ENCODE measurements around the gene ASGR2. TPM values are rescaled to one million over a fixed set of nuclear protein-coding genes. Genes with fewer than 3 reads are reported as not detected.
"Not testable (repeated sequence)": the region's sequence is repeated elsewhere in the genome, so short reads cannot be mapped to it uniquely, and the experiment has no call there.

ASGR2 gene
- not detected for total RNA-seq

GRCh38 chr17:7114241-7114874 lies at the start of gene ASGR2:
ASGR2 (minus strand) TSS chr17:7114822; CDS start chr17:7114240, 582 bp downstream.
- Histone ChIP-seq H3K27ac (ENCODE audit: low read depth, low read length) (no peak within 1 kb of the TSS), H3K4me3 (ENCODE audit: low read length in 3 of 3) (no peak within 1 kb of the TSS), H3K36me3 (ENCODE audit: control insufficient read depth in 3 of 3, insufficient read depth in 3 of 3, low read length in 3 of 3) (no peaks in the 10 kb centered on the region), H3K9ac (ENCODE audit: low read depth in 1 of 3, low read length in 3 of 3) (no peak within 1 kb of the TSS), H3K4me1 (ENCODE audit: control insufficient read depth in 3 of 3, insufficient read depth in 3 of 3, low read length in 3 of 3) (no peaks in the 10 kb centered on the region), H3K27me3 (ENCODE audit: control insufficient read depth in 3 of 3, insufficient read depth in 3 of 3, low read length in 3 of 3) (peaks cover 7 to 15% (median 13%) of the 10 kb centered on the region in 3 donors), H3K9me3 (ENCODE audit: control insufficient read depth in 3 of 3, low read length in 3 of 3) (no peaks in the 10 kb centered on the region)

GRCh38 chr17:7159571-7159970 lies 44.9 kb upstream of the ASGR2 start:
- peaks cover 4 to 16% (median 6%) of the 10 kb centered on the region in 3 donors for H3K27me3 ChIP-seq (ENCODE audit: control insufficient read depth in 3 of 3, insufficient read depth in 3 of 3, low read length in 3 of 3)

GRCh38 chr17:7158424-7158823 lies 43.8 kb upstream of the ASGR2 start:
- H3K27me3 ChIP-seq (ENCODE audit: control insufficient read depth in 3 of 3, insufficient read depth in 3 of 3, low read length in 3 of 3), result peaks cover 4 to 15% (median 6%) of the 10 kb centered on the region in 3 donors
- not testable (repeated sequence) for H3K9ac ChIP-seq (ENCODE audit: low read depth in 1 of 3, low read length in 3 of 3); H3K4me3 ChIP-seq (ENCODE audit: low read length in 3 of 3); H3K4me1 ChIP-seq (ENCODE audit: control insufficient read depth in 3 of 3, insufficient read depth in 3 of 3, low read length in 3 of 3); H3K9me3 ChIP-seq (ENCODE audit: control insufficient read depth in 3 of 3, low read length in 3 of 3); H3K36me3 ChIP-seq (ENCODE audit: control insufficient read depth in 3 of 3, insufficient read depth in 3 of 3, low read length in 3 of 3); H3K27ac ChIP-seq (ENCODE audit: low read depth, low read length)

More at GRCh38 chr17:7159571-7159970, 44.9 kb upstream of the ASGR2 start:
- not testable (repeated sequence) for H3K36me3 ChIP-seq (ENCODE audit: control insufficient read depth in 3 of 3, insufficient read depth in 3 of 3, low read length in 3 of 3); H3K9ac ChIP-seq (ENCODE audit: low read depth in 1 of 3, low read length in 3 of 3); H3K4me3 ChIP-seq (ENCODE audit: low read length in 3 of 3); H3K9me3 ChIP-seq (ENCODE audit: control insufficient read depth in 3 of 3, low read length in 3 of 3); H3K27ac ChIP-seq (ENCODE audit: low read depth, low read length); H3K4me1 ChIP-seq (ENCODE audit: control insufficient read depth in 3 of 3, insufficient read depth in 3 of 3, low read length in 3 of 3)

- Histone ChIP-seq H3K27me3 (ENCODE audit: control insufficient read depth in 3 of 3, insufficient read depth in 3 of 3, low read length in 3 of 3) (peaks cover 4 to 12% (median 6%) of the 10 kb centered on the region in 3 donors), H3K9ac (ENCODE audit: low read depth in 1 of 3, low read length in 3 of 3) (no peak overlapping the region), H3K4me1 (ENCODE audit: control insufficient read depth in 3 of 3, insufficient read depth in 3 of 3, low read length in 3 of 3) (no peaks in the 10 kb centered on the region), H3K27ac (ENCODE audit: low read depth, low read length) (no peak overlapping the region), H3K9me3 (ENCODE audit: control insufficient read depth in 3 of 3, low read length in 3 of 3) (no peaks in the 10 kb centered on the region), H3K4me3 (ENCODE audit: low read length in 3 of 3) (no peak overlapping the region), H3K36me3 (ENCODE audit: control insufficient read depth in 3 of 3, insufficient read depth in 3 of 3, low read length in 3 of 3) (no peaks in the 10 kb centered on the region)
Measured at GRCh38 chr17:7156342-7156940, 41.8 kb upstream of the ASGR2 start.

- Histone ChIP-seq H3K4me1 (ENCODE audit: control insufficient read depth in 3 of 3, insufficient read depth in 3 of 3, low read length in 3 of 3) (no peaks in the 10 kb centered on the region), H3K9me3 (ENCODE audit: control insufficient read depth in 3 of 3, low read length in 3 of 3) (no peaks in the 10 kb centered on the region), H3K36me3 (ENCODE audit: control insufficient read depth in 3 of 3, insufficient read depth in 3 of 3, low read length in 3 of 3) (no peaks in the 10 kb centered on the region), H3K9ac (ENCODE audit: low read depth in 1 of 3, low read length in 3 of 3) (no peak overlapping the region), H3K27me3 (ENCODE audit: control insufficient read depth in 3 of 3, insufficient read depth in 3 of 3, low read length in 3 of 3) (peaks cover 4 to 15% (median 6%) of the 10 kb centered on the region in 3 donors), H3K27ac (ENCODE audit: low read depth, low read length) (no peak overlapping the region), H3K4me3 (ENCODE audit: low read length in 3 of 3) (no peak overlapping the region)
Measured at GRCh38 chr17:7147772-7148171, 33.1 kb upstream of the ASGR2 start.

- no peaks in the 10 kb centered on the region for H3K4me1 ChIP-seq (ENCODE audit: control insufficient read depth in 3 of 3, insufficient read depth in 3 of 3, low read length in 3 of 3)
- H3K9ac ChIP-seq (ENCODE audit: low read depth in 1 of 3, low read length in 3 of 3), result no peak overlapping the region
- H3K4me3 ChIP-seq (ENCODE audit: low read length in 3 of 3), result no peak overlapping the region
- H3K36me3 ChIP-seq (ENCODE audit: control insufficient read depth in 3 of 3, insufficient read depth in 3 of 3, low read length in 3 of 3), result no peaks in the 10 kb centered on the region
- H3K27me3 ChIP-seq (ENCODE audit: control insufficient read depth in 3 of 3, insufficient read depth in 3 of 3, low read length in 3 of 3), result peaks cover 10 to 29% (median 17%) of the 10 kb centered on the region in 3 donors
- no peak overlapping the region for H3K27ac ChIP-seq (ENCODE audit: low read depth, low read length)
- H3K9me3 ChIP-seq (ENCODE audit: control insufficient read depth in 3 of 3, low read length in 3 of 3), result no peaks in the 10 kb centered on the region
Measured at GRCh38 chr17:7146115-7146514, 31.5 kb upstream of the ASGR2 start.

GRCh38 chr17:7144213-7144612 lies 29.6 kb upstream of the ASGR2 start:
- Histone ChIP-seq H3K4me1 (ENCODE audit: control insufficient read depth in 3 of 3, insufficient read depth in 3 of 3, low read length in 3 of 3) (no peaks in the 10 kb centered on the region), H3K36me3 (ENCODE audit: control insufficient read depth in 3 of 3, insufficient read depth in 3 of 3, low read length in 3 of 3) (no peaks in the 10 kb centered on the region), H3K27me3 (ENCODE audit: control insufficient read depth in 3 of 3, insufficient read depth in 3 of 3, low read length in 3 of 3) (peaks cover 20 to 46% (median 25%) of the 10 kb centered on the region in 3 donors), H3K9ac (ENCODE audit: low read depth in 1 of 3, low read length in 3 of 3) (no peak overlapping the region), H3K9me3 (ENCODE audit: control insufficient read depth in 3 of 3, low read length in 3 of 3) (no peaks in the 10 kb centered on the region), H3K27ac (ENCODE audit: low read depth, low read length) (no peak overlapping the region), H3K4me3 (ENCODE audit: low read length in 3 of 3) (no peak overlapping the region)

- Histone ChIP-seq H3K36me3 (ENCODE audit: control insufficient read depth in 3 of 3, insufficient read depth in 3 of 3, low read length in 3 of 3) (no peaks in the 10 kb centered on the region), H3K9me3 (ENCODE audit: control insufficient read depth in 3 of 3, low read length in 3 of 3) (no peaks in the 10 kb centered on the region), H3K27me3 (ENCODE audit: control insufficient read depth in 3 of 3, insufficient read depth in 3 of 3, low read length in 3 of 3) (peaks cover 20 to 64% (median 44%) of the 10 kb centered on the region in 3 donors), H3K9ac (ENCODE audit: low read depth in 1 of 3, low read length in 3 of 3) (no peak overlapping the region), H3K27ac (ENCODE audit: low read depth, low read length) (no peak overlapping the region), H3K4me1 (ENCODE audit: control insufficient read depth in 3 of 3, insufficient read depth in 3 of 3, low read length in 3 of 3) (no peaks in the 10 kb centered on the region), H3K4me3 (ENCODE audit: low read length in 3 of 3) (no peak overlapping the region)
Measured at GRCh38 chr17:7141824-7142223, 27.2 kb upstream of the ASGR2 start.

GRCh38 chr17:7139400-7139799 lies 24.8 kb upstream of the ASGR2 start:
- Histone ChIP-seq H3K27me3 (ENCODE audit: control insufficient read depth in 3 of 3, insufficient read depth in 3 of 3, low read length in 3 of 3) (peaks cover 19 to 57% (median 47%) of the 10 kb centered on the region in 3 donors), H3K27ac (ENCODE audit: low read depth, low read length) (no peak overlapping the region), H3K4me3 (ENCODE audit: low read length in 3 of 3) (no peak overlapping the region), H3K9me3 (ENCODE audit: control insufficient read depth in 3 of 3, low read length in 3 of 3) (no peaks in the 10 kb centered on the region), H3K36me3 (ENCODE audit: control insufficient read depth in 3 of 3, insufficient read depth in 3 of 3, low read length in 3 of 3) (no peaks in the 10 kb centered on the region), H3K4me1 (ENCODE audit: control insufficient read depth in 3 of 3, insufficient read depth in 3 of 3, low read length in 3 of 3) (no peaks in the 10 kb centered on the region), H3K9ac (ENCODE audit: low read depth in 1 of 3, low read length in 3 of 3) (no peak overlapping the region)

GRCh38 chr17:7138800-7139381 lies 24.3 kb upstream of the ASGR2 start:
- Histone ChIP-seq H3K9ac (ENCODE audit: low read depth in 1 of 3, low read length in 3 of 3) (no peak overlapping the region), H3K4me1 (ENCODE audit: control insufficient read depth in 3 of 3, insufficient read depth in 3 of 3, low read length in 3 of 3) (no peaks in the 10 kb centered on the region), H3K27me3 (ENCODE audit: control insufficient read depth in 3 of 3, insufficient read depth in 3 of 3, low read length in 3 of 3) (peaks cover 16 to 56% (median 43%) of the 10 kb centered on the region in 3 donors), H3K36me3 (ENCODE audit: control insufficient read depth in 3 of 3, insufficient read depth in 3 of 3, low read length in 3 of 3) (no peaks in the 10 kb centered on the region), H3K9me3 (ENCODE audit: control insufficient read depth in 3 of 3, low read length in 3 of 3) (no peaks in the 10 kb centered on the region), H3K4me3 (ENCODE audit: low read length in 3 of 3) (no peak overlapping the region), H3K27ac (ENCODE audit: low read depth, low read length) (no peak overlapping the region)
